GM23338 (cell line): ENCODE results near the gene PIK3CG. TPM values are rescaled to one million over a fixed set of nuclear protein-coding genes. Genes with fewer than 3 reads are reported as not detected.
"Not testable (repeated sequence)": the region's sequence is repeated elsewhere in the genome, so short reads cannot be mapped to it uniquely, and the experiment has no call there.

Experiments
- ATAC-seq: fragments of 200-7000 bp; cut with Tn5 transposase; 3 replicates; pipeline ENCODE4 v1.9.1; 2020
- DNase-seq: peaks from one replicate; pipeline ENCODE4 v3.0.0-alpha.2; 2015; ENCODE audit warnings: low spot score
- H2AFZ ChIP-seq: fragments of 200-600 bp; sonication (generic); 2 replicates; pipeline ENCODE4 v1.8.0; 2016; ENCODE audit warnings: antibody characterized with exemption, mild to moderate bottlenecking, moderate library complexity
- H3F3A ChIP-seq: fragments of 200-600 bp; sonication (generic); replicated peaks from 2 replicates; pipeline ENCODE4 v1.8.0; 2017; ENCODE audit warnings: antibody characterized with exemption, mixed run types, low read depth
- H3K27ac ChIP-seq: fragments of 200-600 bp; sonication (generic); 2 replicates; pipeline ENCODE4 v1.6.1; 2016; ENCODE audit warnings: low read depth
- H3K27me3 ChIP-seq: fragments of 200-600 bp; sonication (generic); 2 replicates; pipeline ENCODE4 v1.8.0; 2016; ENCODE audit warnings: mild to moderate bottlenecking, mixed run types, moderate library complexity; ENCODE audit not compliant: insufficient read depth
- H3K36me3 ChIP-seq: fragments of 200-600 bp; sonication (generic); 2 replicates; pipeline ENCODE4 v1.8.0; 2016; ENCODE audit warnings: mild to moderate bottlenecking; ENCODE audit not compliant: insufficient read depth
- H3K4me1 ChIP-seq: fragments of 200-600 bp; sonication (generic); 2 replicates; pipeline ENCODE4 v1.8.0; 2016; ENCODE audit warnings: mild to moderate bottlenecking, moderate library complexity; ENCODE audit not compliant: insufficient read depth
- H3K4me2 ChIP-seq: fragments of 200-600 bp; sonication (generic); 2 replicates; pipeline ENCODE4 v1.7.1; 2017; ENCODE audit warnings: mixed run types
- H3K4me3 ChIP-seq: fragments of 200-600 bp; sonication (generic); 2 replicates; pipeline ENCODE4 v1.6.1; 2016; ENCODE audit warnings: mixed run types
- H3K79me2 ChIP-seq: fragments of 200-600 bp; sonication (generic); replicated peaks from 2 replicates; pipeline ENCODE4 v1.8.0; 2017; ENCODE audit warnings: mild to moderate bottlenecking; ENCODE audit not compliant: insufficient read depth
- H3K9me2 ChIP-seq: fragments of 200-600 bp; sonication (generic); 2 replicates; pipeline ENCODE4 v1.8.0; 2017; ENCODE audit not compliant: insufficient read depth
- H4K20me1 ChIP-seq: fragments of 200-600 bp; sonication (generic); replicated peaks from 2 replicates; pipeline ENCODE4 v1.8.0; 2017; ENCODE audit warnings: mild to moderate bottlenecking; ENCODE audit not compliant: insufficient read depth
- H3K27ac Mint-ChIP-seq: 2 replicates; pipeline ENCODE4 v1.8.0; 2020; ENCODE audit warnings: inconsistent platforms, mild to moderate bottlenecking, moderate library complexity, mixed read lengths
- H3K27me3 Mint-ChIP-seq: 3 replicates; pipeline ENCODE4 v1.8.0; 2022; ENCODE audit warnings: low read depth, mild to moderate bottlenecking, moderate library complexity, mixed read lengths, inconsistent platforms; ENCODE audit not compliant: insufficient read depth, poor library complexity
- H3K36me3 Mint-ChIP-seq: 3 replicates; pipeline ENCODE4 v1.8.0; 2021; ENCODE audit warnings: low read depth, mild to moderate bottlenecking, inconsistent platforms, moderate library complexity, mixed read lengths
- H3K4me1 Mint-ChIP-seq: 3 replicates; pipeline ENCODE4 v1.8.0; 2020; ENCODE audit warnings: mild to moderate bottlenecking, inconsistent platforms, mixed read lengths
- H3K4me3 Mint-ChIP-seq: 3 replicates; pipeline ENCODE4 v1.8.0; 2021; ENCODE audit warnings: moderate library complexity, mild to moderate bottlenecking, inconsistent platforms, mixed read lengths
- H3K9me3 Mint-ChIP-seq: 3 replicates; pipeline ENCODE4 v1.8.0; 2020; ENCODE audit warnings: moderate library complexity, mild to moderate bottlenecking, inconsistent platforms, mixed read lengths
- CTCF ChIP-seq, 2 experiments: fragments of 200-600 bp in 1 of 2; sonication (generic) in 1 of 2; conservative IDR thresholded peaks; 2 replicates each; pipeline versions ENCODE4 v1.5.1 to v1.6.1; 2016 to 2017; ENCODE audit warnings: antibody characterized with exemption in 2 of 2, low read depth in 2 of 2, mild to moderate bottlenecking in 2 of 2, moderate library complexity in 1 of 2
- EZH2 ChIP-seq: fragments of 200-600 bp; sonication (generic); IDR thresholded peaks from one replicate; pipeline ENCODE4 v1.8.0; 2017; ENCODE audit warnings: antibody characterized with exemption, mild to moderate bottlenecking, low read depth; ENCODE audit not compliant: unreplicated experiment
- EZH2phosphoT487 ChIP-seq: fragments of 200-600 bp; sonication (generic); IDR thresholded peaks from one replicate; pipeline ENCODE4 v1.8.1; 2018; ENCODE audit warnings: antibody characterized with exemption; ENCODE audit not compliant: unreplicated experiment
- ZNF462 ChIP-seq: fragments of 250-450 bp; sonication (Bioruptor Pico); IDR thresholded peaks from 2 replicates; pipeline ENCODE4 v1.5.0; 2020; ENCODE audit warnings: mild to moderate bottlenecking, moderate library complexity
- polyA plus RNA-seq: library from polyadenylated mRNA; unstranded; fragments of >200 nt; fragmentation: Nextera tagmentation; extraction: Ambion mirVana; gene quantifications from 2 replicates; pipeline ENCODE4 v1.2.1, GENCODE V29; 2016
- total RNA-seq: library from RNA; depleted of rRNA; stranded (reverse); fragments of >200 nt; shearing (Covaris generic); gene quantifications from 2 replicates; pipeline ENCODE4 v1.2.3, GENCODE V29; 2014

The PIK3CG gene
- total and polyA plus RNA-seq, 2 experiments from 2014 or later = not detected

GRCh38 chr7:106936236-106936635 lies 71.2 kb downstream of the PIK3CG start (continued):
- TF ChIP-seq ZNF462 (CRISPR knock-in tag) (no peak), EZH2phosphoT487 (no peak), EZH2 (no peak), CTCF (conservative IDR thresholded peaks at IDR 0.05; ENCODE audit: low read depth in 2 of 2) (no peak)

- H3K4me3 Mint-ChIP-seq, H3K27me3 ChIP-seq, H3K27me3 Mint-ChIP-seq, H3K4me2 ChIP-seq, H3K9me2 ChIP-seq, H3K36me3 ChIP-seq, H3K79me2 ChIP-seq, H3K36me3 Mint-ChIP-seq, DNase-seq, H3K4me1 Mint-ChIP-seq, H3F3A ChIP-seq, H2AFZ ChIP-seq, ATAC-seq, H3K27ac Mint-ChIP-seq, H3K9me3 Mint-ChIP-seq, H3K4me1 ChIP-seq, H3K4me3 ChIP-seq, H4K20me1 ChIP-seq, H3K27ac ChIP-seq: not testable (repeated sequence)
These were observed 73.0 kb downstream of the PIK3CG start for GRCh38 chr7:106938122-106938521.
